Measurements from ENCODE around the gene VAV3.

The VAV3 gene

GRCh38 chr1:107830526-107830925 is 134.5 kb downstream of the VAV3 start:
- Histone ChIP-seq H3K9me3 (ENCODE audit: low read length) (no peaks in the 10 kb centered on the region), H3K4me1 (ENCODE audit: insufficient read depth, low read length) (no peaks in the 10 kb centered on the region), H3K27me3 (ENCODE audit: control insufficient read depth in 1 of 2, insufficient read depth in 2 of 2, low read length in 2 of 2) (no peaks in the 10 kb centered on the region), H3K4me3 (ENCODE audit: low read depth in 1 of 2, low read length in 2 of 2) (no peak overlapping the region), H3K27ac (ENCODE audit: low read depth, low read length) (no peak overlapping the region), H3K36me3 (ENCODE audit: insufficient read depth, low read length) (no peaks in the 10 kb centered on the region), H3K9ac (ENCODE audit: low read length) (no peak overlapping the region)

- Histone ChIP-seq H3K9ac (ENCODE audit: low read length) (no peak overlapping the region), H3K27ac (ENCODE audit: low read depth, low read length) (no peak overlapping the region), H3K36me3 (ENCODE audit: insufficient read depth, low read length) (no peaks in the 10 kb centered on the region), H3K4me3 (ENCODE audit: low read depth in 1 of 2, low read length in 2 of 2) (no peak overlapping the region), H3K27me3 (ENCODE audit: control insufficient read depth in 1 of 2, insufficient read depth in 2 of 2, low read length in 2 of 2) (no peaks in the 10 kb centered on the region), H3K4me1 (ENCODE audit: insufficient read depth, low read length) (no peaks in the 10 kb centered on the region), H3K9me3 (ENCODE audit: low read length) (no peaks in the 10 kb centered on the region)
These were observed 134.9 kb downstream of the VAV3 start for GRCh38 chr1:107830075-107830474.

- H3K9ac ChIP-seq (ENCODE audit: low read length) = no peak overlapping the region
- no peak overlapping the region for H3K27ac ChIP-seq (ENCODE audit: low read depth, low read length)
- H3K9me3 ChIP-seq (ENCODE audit: low read length) = no peaks in the 10 kb centered on the region
- H3K27me3 ChIP-seq (ENCODE audit: control insufficient read depth in 1 of 2, insufficient read depth in 2 of 2, low read length in 2 of 2) = no peaks in the 10 kb centered on the region
- no peaks in the 10 kb centered on the region for H3K36me3 ChIP-seq (ENCODE audit: insufficient read depth, low read length)
- H3K4me1 ChIP-seq (ENCODE audit: insufficient read depth, low read length) = no peaks in the 10 kb centered on the region
- no peak overlapping the region for H3K4me3 ChIP-seq (ENCODE audit: low read depth in 1 of 2, low read length in 2 of 2)
These were observed 135.8 kb downstream of the VAV3 start for GRCh38 chr1:107829036-107829770.

- Histone ChIP-seq H3K36me3 (ENCODE audit: insufficient read depth, low read length) (no peaks in the 10 kb centered on the region), H3K9me3 (ENCODE audit: low read length) (no peaks in the 10 kb centered on the region), H3K27ac (ENCODE audit: low read depth, low read length) (no peak overlapping the region), H3K4me1 (ENCODE audit: insufficient read depth, low read length) (no peaks in the 10 kb centered on the region), H3K27me3 (ENCODE audit: control insufficient read depth in 1 of 2, insufficient read depth in 2 of 2, low read length in 2 of 2) (no peaks in the 10 kb centered on the region), H3K9ac (ENCODE audit: low read length) (no peak overlapping the region), H3K4me3 (ENCODE audit: low read depth in 1 of 2, low read length in 2 of 2) (no peak overlapping the region)
These were observed 140.0 kb downstream of the VAV3 start for GRCh38 chr1:107824946-107825345.

GRCh38 chr1:107821340-107821739 is 143.6 kb downstream of the VAV3 start:
- Histone ChIP-seq H3K9me3 (ENCODE audit: low read length) (no peaks in the 10 kb centered on the region), H3K27me3 (ENCODE audit: control insufficient read depth in 1 of 2, insufficient read depth in 2 of 2, low read length in 2 of 2) (no peaks in the 10 kb centered on the region), H3K36me3 (ENCODE audit: insufficient read depth, low read length) (no peaks in the 10 kb centered on the region), H3K27ac (ENCODE audit: low read depth, low read length) (no peak overlapping the region), H3K9ac (ENCODE audit: low read length) (no peak overlapping the region), H3K4me3 (ENCODE audit: low read depth in 1 of 2, low read length in 2 of 2) (no peak overlapping the region), H3K4me1 (ENCODE audit: insufficient read depth, low read length) (no peaks in the 10 kb centered on the region)

- Histone ChIP-seq H3K9ac (ENCODE audit: low read length) (no peak overlapping the region), H3K9me3 (ENCODE audit: low read length) (no peaks in the 10 kb centered on the region), H3K27ac (ENCODE audit: low read depth, low read length) (no peak overlapping the region), H3K36me3 (ENCODE audit: insufficient read depth, low read length) (no peaks in the 10 kb centered on the region), H3K27me3 (ENCODE audit: control insufficient read depth in 1 of 2, insufficient read depth in 2 of 2, low read length in 2 of 2) (no peaks in the 10 kb centered on the region), H3K4me1 (ENCODE audit: insufficient read depth, low read length) (no peaks in the 10 kb centered on the region), H3K4me3 (ENCODE audit: low read depth in 1 of 2, low read length in 2 of 2) (no peak overlapping the region)
These were observed 144.2 kb downstream of the VAV3 start for GRCh38 chr1:107820801-107821200.

- Histone ChIP-seq H3K36me3 (ENCODE audit: insufficient read depth, low read length) (no peaks in the 10 kb centered on the region), H3K4me3 (ENCODE audit: low read depth in 1 of 2, low read length in 2 of 2) (no peak overlapping the region), H3K27ac (ENCODE audit: low read depth, low read length) (no peak overlapping the region), H3K4me1 (ENCODE audit: insufficient read depth, low read length) (no peaks in the 10 kb centered on the region), H3K27me3 (ENCODE audit: control insufficient read depth in 1 of 2, insufficient read depth in 2 of 2, low read length in 2 of 2) (no peaks in the 10 kb centered on the region), H3K9ac (ENCODE audit: low read length) (no peak overlapping the region), H3K9me3 (ENCODE audit: low read length) (no peaks in the 10 kb centered on the region)
These were observed 147.0 kb downstream of the VAV3 start for GRCh38 chr1:107817935-107818334.

DNA sequence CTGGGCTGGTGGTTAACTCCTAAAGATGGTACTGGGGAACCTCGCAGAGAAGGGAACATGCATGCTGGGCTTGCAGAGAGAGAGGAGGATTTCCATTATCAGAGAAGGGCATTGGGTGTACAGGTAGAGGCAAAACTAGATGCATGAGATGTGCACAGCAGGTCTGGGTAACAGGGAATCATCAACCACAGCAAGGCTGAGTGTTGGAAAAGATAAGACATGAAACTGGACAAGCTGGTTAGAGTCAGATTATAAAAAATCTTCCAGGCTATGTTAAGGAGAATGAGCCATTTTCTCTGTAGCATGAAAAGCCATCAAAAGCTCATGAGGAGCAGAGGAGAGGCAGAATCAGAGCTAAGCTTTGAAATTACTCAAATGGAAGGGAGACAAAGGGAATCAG is 147.8 kb downstream of the VAV3 start:
- Histone ChIP-seq H3K4me3 (ENCODE audit: low read depth in 1 of 2, low read length in 2 of 2) (no peak overlapping the region), H3K27ac (ENCODE audit: low read depth, low read length) (no peak overlapping the region), H3K9me3 (ENCODE audit: low read length) (no peaks in the 10 kb centered on the region), H3K4me1 (ENCODE audit: insufficient read depth, low read length) (no peaks in the 10 kb centered on the region), H3K36me3 (ENCODE audit: insufficient read depth, low read length) (no peaks in the 10 kb centered on the region), H3K27me3 (ENCODE audit: control insufficient read depth in 1 of 2, insufficient read depth in 2 of 2, low read length in 2 of 2) (no peaks in the 10 kb centered on the region), H3K9ac (ENCODE audit: low read length) (no peak overlapping the region)

- no peak overlapping the region for H3K9ac ChIP-seq (ENCODE audit: low read length)
- no peak overlapping the region for H3K4me3 ChIP-seq (ENCODE audit: low read depth in 1 of 2, low read length in 2 of 2)
- H3K27ac ChIP-seq (ENCODE audit: low read depth, low read length) = no peak overlapping the region
- no peaks in the 10 kb centered on the region for H3K27me3 ChIP-seq (ENCODE audit: control insufficient read depth in 1 of 2, insufficient read depth in 2 of 2, low read length in 2 of 2)
- H3K36me3 ChIP-seq (ENCODE audit: insufficient read depth, low read length) = no peaks in the 10 kb centered on the region
- H3K4me1 ChIP-seq (ENCODE audit: insufficient read depth, low read length) = no peaks in the 10 kb centered on the region
- no peaks in the 10 kb centered on the region for H3K9me3 ChIP-seq (ENCODE audit: low read length)
These were observed 154.6 kb downstream of the VAV3 start for GRCh38 chr1:107810291-107810951.

- H3K9ac ChIP-seq (ENCODE audit: low read length) = no peak overlapping the region
- no peaks in the 10 kb centered on the region for H3K36me3 ChIP-seq (ENCODE audit: insufficient read depth, low read length)
- H3K27ac ChIP-seq (ENCODE audit: low read depth, low read length) = no peak overlapping the region
- H3K9me3 ChIP-seq (ENCODE audit: low read length) = no peaks in the 10 kb centered on the region
- H3K4me1 ChIP-seq (ENCODE audit: insufficient read depth, low read length) = no peaks in the 10 kb centered on the region
- no peaks in the 10 kb centered on the region for H3K27me3 ChIP-seq (ENCODE audit: control insufficient read depth in 1 of 2, insufficient read depth in 2 of 2, low read length in 2 of 2)
- no peak overlapping the region for H3K4me3 ChIP-seq (ENCODE audit: low read depth in 1 of 2, low read length in 2 of 2)
These were observed 157.1 kb downstream of the VAV3 start for GRCh38 chr1:107807855-107808254.

- no peak overlapping the region for H3K9ac ChIP-seq (ENCODE audit: low read length)
- no peaks in the 10 kb centered on the region for H3K4me1 ChIP-seq (ENCODE audit: insufficient read depth, low read length)
These were observed 157.6 kb downstream of the VAV3 start for GRCh38 chr1:107807405-107807804.

GRCh38 chr1:107806902-107807301 is 158.1 kb downstream of the VAV3 start:
- Histone ChIP-seq H3K4me1 (ENCODE audit: insufficient read depth, low read length) (no peaks in the 10 kb centered on the region), H3K36me3 (ENCODE audit: insufficient read depth, low read length) (no peaks in the 10 kb centered on the region), H3K27ac (ENCODE audit: low read depth, low read length) (no peak overlapping the region), H3K9me3 (ENCODE audit: low read length) (no peaks in the 10 kb centered on the region), H3K27me3 (ENCODE audit: control insufficient read depth in 1 of 2, insufficient read depth in 2 of 2, low read length in 2 of 2) (no peaks in the 10 kb centered on the region), H3K4me3 (ENCODE audit: low read depth in 1 of 2, low read length in 2 of 2) (no peak overlapping the region), H3K9ac (ENCODE audit: low read length) (no peak overlapping the region)

More at GRCh38 chr1:107807405-107807804, 157.6 kb downstream of the VAV3 start:
- no peaks in the 10 kb centered on the region for H3K36me3 ChIP-seq (ENCODE audit: insufficient read depth, low read length)
- no peaks in the 10 kb centered on the region for H3K9me3 ChIP-seq (ENCODE audit: low read length)
- no peaks in the 10 kb centered on the region for H3K27me3 ChIP-seq (ENCODE audit: control insufficient read depth in 1 of 2, insufficient read depth in 2 of 2, low read length in 2 of 2)
- no peak overlapping the region for H3K27ac ChIP-seq (ENCODE audit: low read depth, low read length)
- H3K4me3 ChIP-seq (ENCODE audit: low read depth in 1 of 2, low read length in 2 of 2) = no peak overlapping the region

Data from muscle layer of colon (tissue), 2 donors.